A549 (cell line): ENCODE data around the gene GALNT15.

Experiments
- CHD4 ChIP-seq: fragments of 200-600 bp; sonication (generic); IDR thresholded peaks from 2 replicates; pipeline ENCODE4 v1.6.1; 2016; ENCODE audit warnings: antibody characterized with exemption, mild to moderate bottlenecking, borderline replicate concordance
- CTCF ChIP-seq: fragments of >200 bp; sonication (Bioruptor Twin); formaldehyde crosslinking; IDR thresholded peaks from 3 replicates; pipeline ENCODE4 v1.5.1; 2016
- EP300 ChIP-seq, 2 experiments: fragments of >200 bp; sonication (Bioruptor Twin); formaldehyde crosslinking; IDR thresholded peaks; 2 replicates in 1 of 2; 3 replicates in 1 of 2; pipeline ENCODE4 v1.6.1; 2016 to 2017
- MYC ChIP-seq: IDR thresholded peaks from 2 replicates; pipeline ENCODE4 v1.6.1; 2012; ENCODE audit warnings: mild to moderate bottlenecking, inconsistent platforms, low read length, improper control_type of control experiment, borderline replicate concordance
- SMC3 ChIP-seq: fragments of >200 bp; sonication (Bioruptor Twin); formaldehyde crosslinking; IDR thresholded peaks from 3 replicates; pipeline ENCODE4 v1.6.1; 2018; ENCODE audit warnings: inconsistent platforms
- TF ChIP-seq, protein P1 (sequence below): IDR thresholded peaks from 2 replicates; pipeline ENCODE4 v1.6.1; 2012

DNA sequence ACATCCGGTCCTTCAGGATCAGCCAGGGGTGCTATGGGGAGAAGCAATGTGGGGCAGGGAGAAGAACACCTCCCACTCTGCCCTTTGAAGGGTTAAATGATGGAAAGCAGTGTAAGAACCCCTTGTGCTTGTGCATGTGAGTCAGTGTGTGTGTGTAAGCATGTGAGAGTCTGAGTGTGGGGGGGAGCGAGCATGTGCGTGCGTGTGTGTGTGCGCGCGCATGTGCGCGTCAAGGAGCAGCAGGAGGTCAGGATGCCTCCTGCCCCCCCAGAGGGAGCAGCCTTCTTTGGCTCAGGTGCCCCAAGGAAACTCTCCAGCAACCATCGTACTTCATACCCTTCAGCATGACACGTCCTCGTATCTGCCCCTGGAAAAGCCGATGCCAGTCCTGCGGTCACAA lies 30.3 kb downstream of the GALNT15 start:
- no peak for TF ChIP-seq CTCF
- no peak for TF ChIP-seq SMC3
- no peak for TF ChIP-seq CHD4
- TF ChIP-seq MYC, result no peak
- no peak for TF ChIP-seq EP300 (IDR thresholded peaks at IDR 0.05)
- TF ChIP-seq, protein P1, sequence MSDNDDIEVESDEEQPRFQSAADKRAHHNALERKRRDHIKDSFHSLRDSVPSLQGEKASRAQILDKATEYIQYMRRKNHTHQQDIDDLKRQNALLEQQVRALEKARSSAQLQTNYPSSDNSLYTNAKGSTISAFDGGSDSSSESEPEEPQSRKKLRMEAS, result no peak
